Hepatic stellate cell (primary cell): ENCODE measurements around the gene PPIA.

ENCODE experiments used
- DNase-seq: peaks from one replicate; pipeline ENCODE4 v3.0.0; 2011; ENCODE audit warnings: low spot score

PPIA gene

DNA sequence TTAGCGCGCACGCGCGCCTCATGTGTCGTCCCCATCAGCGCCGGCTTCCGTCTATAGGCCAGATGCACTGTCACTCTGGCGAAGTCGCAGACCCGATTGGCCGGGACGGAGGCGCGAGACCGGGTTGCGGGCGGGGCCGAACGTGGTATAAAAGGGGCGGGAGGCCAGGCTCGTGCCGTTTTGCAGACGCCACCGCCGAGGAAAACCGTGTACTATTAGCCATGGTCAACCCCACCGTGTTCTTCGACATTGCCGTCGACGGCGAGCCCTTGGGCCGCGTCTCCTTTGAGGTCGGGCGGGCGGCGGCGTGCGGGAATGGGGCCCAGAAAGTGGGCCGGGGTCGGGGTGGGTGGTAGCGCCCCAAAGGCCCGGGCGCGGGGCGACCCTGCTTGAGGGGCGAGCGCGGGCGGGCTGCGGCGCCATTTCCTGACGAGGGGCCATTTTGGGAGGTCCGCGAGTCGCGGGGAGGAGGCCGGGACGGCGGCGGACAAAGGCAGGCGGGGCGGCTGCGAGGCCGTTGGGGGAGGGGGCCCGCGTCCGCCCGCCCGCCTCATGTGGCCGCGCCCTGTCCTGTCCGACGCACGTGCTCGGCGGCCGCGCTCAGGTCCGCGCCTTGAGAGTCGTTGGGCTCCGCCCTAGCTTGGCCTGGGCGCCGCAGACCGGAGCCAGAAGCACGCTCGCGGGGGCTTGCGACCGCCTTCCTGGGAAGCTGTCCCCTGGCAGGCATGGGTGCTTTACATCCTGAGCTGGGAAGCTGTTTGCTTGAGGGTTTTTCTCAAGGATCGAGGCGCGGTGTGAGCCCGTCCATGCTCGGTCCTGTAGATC, at the start of gene PPIA:
Gene PPIA, plus strand, starts transcription at position 178 of the 825 bp plus-strand sequence. Its CDS starts 44 bp downstream, at position 222.
- DNase-seq = peak; percentile 100

DNA sequence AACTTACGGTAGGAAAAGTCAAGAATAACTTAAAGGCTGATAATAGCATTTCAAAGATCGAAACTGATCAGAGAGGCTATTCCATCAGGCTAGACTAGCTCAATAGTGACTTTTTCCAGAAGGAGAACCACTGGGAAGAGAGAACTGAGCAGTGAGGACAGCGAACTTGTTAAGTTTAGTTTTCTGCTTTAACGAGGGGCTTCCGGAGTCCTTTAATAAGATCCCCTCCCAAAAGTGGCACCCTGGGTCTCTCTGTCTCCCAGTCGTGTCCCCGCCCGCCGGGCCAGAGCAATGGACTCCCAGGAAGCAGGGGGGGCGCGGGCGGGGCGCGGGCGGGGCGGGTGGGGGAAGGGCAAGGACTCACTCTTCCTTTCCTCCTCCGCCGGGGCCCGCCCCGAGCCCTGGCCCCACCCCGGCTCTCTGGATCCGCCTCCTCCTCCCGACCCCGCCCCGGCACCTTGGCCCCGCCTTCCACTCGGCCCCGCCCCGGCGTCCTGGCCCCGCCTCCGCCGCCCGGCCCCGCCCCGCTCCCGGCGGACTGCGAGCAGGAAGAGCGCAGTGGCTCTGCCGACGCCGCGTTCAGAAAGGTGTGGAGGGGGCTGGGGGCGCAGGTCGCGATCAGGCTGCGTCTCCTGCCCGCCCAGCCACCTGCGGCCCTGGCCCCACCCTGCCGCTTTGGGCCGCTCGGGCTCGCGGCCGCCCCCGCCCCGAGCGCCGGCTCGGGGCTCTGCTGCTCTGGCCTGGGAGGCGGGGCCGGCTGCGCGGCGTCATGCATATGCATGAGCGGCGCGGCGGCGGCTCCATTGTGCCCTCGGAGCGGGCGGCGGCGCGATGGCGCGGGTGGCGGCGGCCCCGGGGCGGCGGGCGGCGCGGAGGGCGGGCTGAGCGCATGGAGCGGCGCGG, 48.2 kb upstream of the PPIA start, which contains the start of gene ZMIZ2:
Gene ZMIZ2, plus strand, starts transcription at position 803 of the 903 bp plus-strand sequence. CDS start 7,403 bp downstream, outside the sequence.
- peak; percentile 91 for DNase-seq

DNA sequence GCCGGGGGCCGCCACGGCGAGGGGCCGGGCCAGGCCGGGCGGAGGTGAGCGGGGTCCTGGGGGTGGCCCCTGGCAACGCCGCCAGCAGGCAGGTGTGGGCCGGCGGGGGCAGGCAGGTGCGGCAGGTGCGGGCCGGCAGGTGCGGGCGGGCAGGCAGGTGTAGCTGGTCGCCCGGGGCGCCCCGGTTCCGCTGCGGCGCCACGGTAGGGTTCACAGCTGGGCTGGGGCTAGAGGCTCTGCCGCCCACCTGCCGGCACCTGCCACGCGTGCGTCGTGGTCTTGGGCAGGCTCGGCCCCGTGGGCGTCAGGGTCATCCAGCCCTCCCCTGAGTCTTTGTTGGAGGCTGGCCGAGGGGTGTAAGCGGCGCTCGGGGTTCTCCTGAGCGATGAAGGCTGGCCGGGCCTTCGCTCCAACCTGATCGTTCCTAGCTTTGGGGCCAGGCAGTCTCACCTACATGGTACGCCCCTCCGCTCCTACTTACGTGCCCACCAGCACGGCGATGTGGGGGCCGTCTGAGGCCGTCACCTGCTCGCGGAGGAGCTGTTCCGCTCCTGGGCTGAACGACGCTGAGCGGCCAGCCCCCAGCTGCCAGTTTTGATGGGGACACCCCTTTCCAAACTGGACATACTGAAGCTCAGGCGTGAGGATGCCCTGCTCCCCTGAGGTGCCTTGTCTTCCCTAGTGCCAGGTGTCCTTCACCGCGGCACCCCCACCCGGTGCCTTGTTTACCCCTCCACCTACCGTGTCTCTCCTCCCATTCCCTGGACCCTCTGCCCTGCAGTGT, 47.3 kb upstream of the PPIA start:
- no peak for DNase-seq

DNA sequence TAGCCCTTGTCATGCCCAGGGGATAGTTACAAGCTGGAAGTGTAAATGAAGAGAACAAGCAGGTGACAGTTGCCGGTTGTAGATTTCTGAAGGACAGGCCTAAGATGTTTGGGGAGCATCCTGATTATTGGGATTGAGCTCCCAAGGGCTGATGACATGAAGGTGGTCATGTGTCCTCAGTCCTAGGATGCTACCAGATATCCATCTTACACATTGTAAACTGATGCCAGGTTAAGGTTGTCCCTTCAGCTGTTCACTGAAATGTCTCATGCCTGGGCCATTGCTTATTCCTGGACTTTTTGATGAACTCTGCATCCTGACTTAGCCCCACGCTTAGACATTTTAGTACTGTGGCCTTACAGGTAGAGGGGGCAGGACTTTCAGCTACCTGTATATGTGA, 46.5 kb upstream of the PPIA start:
- no peak for DNase-seq

DNA sequence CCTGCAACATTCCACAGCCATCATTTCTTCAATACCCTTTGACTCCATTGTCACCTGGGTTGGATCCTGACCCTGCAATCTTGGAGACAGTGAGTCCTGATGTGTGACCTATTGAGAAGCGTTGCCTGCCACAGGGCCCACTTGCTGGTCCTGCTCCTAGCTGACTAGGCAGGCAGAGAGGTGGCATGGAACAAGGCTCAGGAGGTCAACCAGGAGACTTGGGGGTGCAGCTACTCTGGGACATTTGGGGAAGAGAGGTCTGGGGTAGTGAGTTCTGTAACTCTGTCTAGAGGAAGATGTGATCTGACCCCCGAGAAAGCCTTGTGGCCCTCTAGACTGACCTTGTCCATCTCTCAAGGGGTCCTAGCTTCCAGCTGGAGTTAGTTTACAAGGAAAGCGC, 46.1 kb upstream of the PPIA start:
- no peak for DNase-seq

DNA sequence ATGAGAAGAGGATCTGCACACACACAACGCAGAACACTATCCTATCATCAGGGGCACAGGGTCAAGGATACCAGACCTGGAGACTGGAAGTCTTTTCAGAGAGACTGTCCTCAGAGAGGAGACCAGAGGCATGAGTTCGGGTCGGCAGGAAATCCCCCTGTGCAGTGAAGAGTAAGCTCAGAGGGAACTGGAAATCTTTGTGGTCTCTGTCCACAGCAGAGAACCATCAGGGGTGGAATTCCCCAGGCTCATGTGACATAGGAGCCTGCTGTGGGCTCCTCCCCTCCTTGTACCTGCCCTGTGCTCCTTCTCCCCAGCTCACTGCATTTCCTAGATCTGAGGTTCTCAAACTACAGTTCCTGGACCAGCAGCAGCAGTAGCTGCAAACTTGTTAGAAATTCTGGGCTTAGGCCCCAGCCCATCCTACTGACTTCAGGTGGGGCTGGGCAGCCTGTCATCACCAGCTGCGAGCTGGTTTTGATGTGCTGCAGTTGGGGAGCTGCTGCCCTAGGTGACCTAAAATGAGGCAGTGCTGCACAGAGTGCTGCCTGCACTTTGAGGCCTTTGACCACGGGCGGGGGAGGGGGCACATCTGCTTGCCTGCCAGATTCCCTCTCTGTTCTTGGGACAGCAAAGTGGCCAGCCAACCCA, 45.4 kb upstream of the PPIA start:
- no peak for DNase-seq

DNA sequence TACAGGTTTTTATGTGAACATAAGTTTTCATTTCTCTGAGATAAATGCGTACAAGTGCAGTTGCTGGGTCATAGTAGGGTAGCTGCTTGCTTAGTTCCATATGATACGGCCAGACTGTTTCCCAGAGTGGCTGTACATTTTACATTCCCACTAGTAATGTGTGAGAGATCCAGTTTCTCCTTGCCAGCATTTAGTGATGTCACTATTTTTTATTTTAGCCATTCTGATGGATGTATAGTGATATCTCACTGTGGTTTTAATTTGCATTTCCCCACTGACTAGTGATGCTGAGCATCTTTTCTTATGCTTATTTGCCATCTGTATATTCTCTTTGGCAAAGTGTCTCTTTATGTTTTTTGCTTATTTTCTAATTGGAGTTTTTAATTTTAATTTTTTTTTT, 43.7 kb upstream of the PPIA start:
- no peak for DNase-seq

DNA sequence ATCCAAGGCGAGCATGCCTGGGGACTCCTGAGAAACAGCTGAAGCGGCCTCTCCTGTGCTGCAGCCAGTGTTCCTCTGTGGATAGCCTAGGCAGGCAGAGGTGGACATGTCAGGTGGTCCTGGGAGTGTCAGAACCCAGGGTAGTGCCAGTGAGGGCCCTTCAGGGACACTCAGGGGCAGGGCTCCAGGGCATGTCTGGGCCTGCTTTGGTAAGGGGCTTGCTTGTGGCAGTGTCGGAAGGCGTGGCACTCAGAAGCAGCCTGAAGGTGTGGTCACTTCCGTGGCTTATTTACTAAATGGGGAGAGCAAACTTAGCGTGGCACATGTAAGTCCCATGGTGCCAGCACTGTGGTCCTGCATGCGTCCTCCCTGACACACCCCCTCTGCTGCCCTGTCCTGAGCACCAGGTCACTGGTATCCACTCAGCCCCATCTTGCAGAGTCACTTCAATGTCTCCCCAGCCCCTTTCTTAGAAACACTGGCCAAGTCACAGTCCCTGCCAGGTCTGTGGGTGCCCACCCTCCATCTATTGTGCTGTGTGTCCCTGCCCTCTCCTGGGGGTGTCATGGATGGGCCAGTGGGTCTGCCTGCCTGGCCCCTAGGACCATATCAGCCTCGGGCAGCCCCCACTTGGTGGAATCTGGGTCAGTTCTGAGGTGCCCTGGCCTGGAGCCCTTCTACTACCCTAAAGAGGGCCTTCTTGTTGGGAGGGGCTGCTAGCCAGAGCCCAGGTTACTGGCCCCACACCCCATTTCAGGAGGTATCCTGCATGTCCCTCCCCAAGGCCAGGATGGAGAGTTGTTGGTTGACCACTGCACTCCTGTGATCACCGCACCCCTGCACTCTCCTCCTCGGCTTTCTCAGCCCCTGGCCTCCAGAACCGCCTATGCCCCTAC, 41.4 kb upstream of the PPIA start:
- DNase-seq = no peak

DNA sequence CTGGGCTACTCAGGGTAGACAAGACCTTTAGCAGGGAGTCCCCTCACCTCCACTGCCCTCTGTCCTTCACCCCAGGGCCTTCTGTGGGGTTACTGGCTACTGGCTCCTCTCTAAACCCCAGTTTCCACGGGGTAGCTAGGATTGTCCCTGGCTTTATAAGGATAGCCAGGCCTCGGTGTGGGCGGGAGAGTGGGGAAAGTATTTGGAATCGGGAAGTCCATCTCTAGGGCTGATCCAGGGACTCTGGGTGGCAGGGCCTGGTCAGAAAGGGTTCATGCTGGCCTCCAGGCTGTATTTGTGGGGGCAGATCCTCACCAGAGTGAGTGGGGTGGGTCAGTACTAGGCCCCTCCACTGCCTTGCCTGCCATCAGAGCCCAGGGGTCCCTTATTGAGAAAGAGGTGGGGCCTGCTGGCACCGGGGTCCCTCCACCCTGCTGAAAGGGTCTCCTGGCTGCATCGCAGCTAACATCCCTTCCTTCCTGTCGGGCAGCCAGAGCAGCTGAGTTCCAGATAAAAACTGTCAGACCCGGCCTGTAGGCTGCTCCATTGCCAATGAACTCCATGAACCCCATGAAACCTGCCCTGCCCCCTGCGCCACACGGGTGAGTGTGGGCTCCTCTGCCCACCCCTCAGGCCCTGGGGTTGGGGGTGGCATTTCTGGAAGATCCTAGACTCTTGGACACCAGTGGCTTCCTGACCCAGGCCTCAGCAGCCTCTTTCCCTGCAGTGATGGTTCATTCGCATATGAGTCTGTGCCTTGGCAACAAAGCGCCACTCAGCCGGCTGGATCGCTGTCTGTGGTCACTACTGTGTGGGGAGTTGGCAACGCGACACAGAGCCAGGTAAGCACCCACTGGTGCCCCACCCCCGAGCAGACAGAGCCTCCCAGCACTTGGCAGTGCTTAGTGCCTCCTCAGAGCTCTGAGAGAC, 40.5 kb upstream of the PPIA start:
- no peak for DNase-seq

DNA sequence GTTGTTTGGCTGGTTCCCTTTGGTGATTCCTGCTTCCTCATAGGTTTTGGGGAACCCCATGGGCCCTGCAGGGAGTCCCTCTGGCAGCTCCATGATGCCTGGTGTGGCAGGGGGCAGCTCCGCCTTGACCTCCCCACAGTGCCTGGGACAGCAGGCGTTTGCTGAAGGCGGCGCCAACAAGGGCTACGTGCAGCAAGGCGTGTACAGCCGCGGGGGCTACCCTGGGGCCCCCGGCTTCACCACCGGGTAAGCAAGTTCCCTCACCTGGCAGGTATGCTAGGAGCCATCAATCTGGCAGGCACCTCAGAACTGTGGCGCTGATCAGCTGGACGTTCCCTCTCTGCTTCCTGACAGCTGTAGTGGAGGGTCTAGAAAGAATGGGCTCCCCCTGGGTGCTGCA, 39.6 kb upstream of the PPIA start:
- DNase-seq = no peak

DNA sequence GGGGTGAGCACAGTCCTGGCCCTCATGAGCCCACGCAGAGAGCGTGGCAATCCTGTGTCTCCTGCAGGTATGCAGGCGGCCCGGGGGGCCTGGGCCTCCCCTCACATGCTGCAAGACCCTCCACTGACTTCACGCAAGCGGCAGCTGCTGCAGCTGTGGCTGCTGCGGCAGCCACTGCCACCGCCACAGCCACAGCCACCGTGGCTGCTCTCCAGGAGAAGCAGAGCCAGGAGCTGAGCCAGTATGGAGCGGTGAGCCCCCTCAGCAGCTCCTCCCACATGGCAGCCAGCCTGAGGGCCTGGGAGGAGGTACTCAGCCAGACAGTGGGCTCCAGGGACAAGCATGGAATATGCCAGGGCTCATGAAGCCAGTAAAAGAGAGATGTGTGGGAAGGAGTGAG, 39.2 kb upstream of the PPIA start:
- no peak for DNase-seq

DNA sequence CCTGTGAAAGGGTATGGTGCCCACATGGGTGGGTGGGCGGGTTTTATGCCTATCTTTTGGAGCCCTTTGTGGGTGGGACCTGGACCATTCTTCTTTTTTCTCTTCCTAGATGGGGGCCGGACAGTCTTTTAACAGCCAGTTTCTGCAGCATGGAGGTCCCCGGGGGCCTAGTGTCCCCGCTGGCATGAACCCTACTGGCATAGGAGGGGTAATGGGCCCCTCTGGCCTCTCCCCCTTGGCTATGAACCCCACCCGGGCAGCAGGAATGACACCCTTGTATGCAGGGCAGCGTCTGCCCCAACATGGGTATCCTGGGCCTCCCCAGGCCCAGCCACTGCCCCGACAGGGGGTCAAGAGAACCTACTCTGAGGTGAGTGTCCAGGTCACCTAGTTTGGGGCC, 38.7 kb upstream of the PPIA start:
- DNase-seq = no peak

DNA sequence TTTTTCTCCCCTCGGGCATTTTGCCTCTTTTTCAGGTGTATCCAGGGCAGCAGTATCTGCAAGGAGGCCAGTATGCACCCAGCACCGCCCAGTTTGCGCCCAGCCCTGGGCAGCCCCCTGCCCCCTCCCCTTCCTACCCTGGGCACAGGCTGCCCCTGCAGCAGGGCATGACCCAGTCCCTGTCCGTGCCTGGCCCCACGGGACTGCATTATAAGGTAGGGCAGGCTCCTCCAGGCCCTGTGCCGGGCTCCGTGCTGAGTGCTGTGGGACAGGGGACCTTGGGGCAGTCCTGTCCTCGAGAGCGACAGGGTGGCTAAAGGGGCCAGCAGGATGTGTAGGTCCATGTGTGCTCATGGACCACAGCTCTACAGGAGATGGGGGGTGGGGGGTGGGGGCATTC, 37.2 kb upstream of the PPIA start:
- no peak for DNase-seq

DNA sequence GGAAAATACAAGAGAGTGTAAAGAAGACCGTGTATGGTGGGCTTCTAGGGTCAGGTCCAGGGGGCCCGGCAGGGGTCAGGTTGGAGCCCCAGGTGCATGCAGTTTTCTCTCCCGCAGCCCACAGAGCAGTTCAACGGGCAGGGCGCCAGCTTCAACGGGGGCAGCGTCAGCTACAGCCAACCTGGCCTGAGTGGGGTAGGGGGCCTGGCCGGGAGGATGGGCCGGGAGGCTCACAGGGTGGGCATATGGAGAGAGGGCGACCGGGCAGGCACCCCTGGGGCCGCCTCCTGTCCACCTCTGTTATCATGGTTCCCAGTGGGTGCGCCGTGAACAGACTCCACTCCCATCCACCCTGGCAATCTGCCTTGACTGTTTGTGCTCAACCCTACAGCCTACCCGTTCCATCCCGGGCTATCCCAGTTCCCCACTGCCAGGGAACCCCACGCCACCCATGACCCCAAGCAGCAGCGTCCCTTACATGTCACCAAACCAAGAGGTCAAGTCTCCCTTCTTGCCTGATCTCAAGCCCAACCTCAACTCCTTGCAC, 36.4 kb upstream of the PPIA start:
- DNase-seq = no peak

DNA sequence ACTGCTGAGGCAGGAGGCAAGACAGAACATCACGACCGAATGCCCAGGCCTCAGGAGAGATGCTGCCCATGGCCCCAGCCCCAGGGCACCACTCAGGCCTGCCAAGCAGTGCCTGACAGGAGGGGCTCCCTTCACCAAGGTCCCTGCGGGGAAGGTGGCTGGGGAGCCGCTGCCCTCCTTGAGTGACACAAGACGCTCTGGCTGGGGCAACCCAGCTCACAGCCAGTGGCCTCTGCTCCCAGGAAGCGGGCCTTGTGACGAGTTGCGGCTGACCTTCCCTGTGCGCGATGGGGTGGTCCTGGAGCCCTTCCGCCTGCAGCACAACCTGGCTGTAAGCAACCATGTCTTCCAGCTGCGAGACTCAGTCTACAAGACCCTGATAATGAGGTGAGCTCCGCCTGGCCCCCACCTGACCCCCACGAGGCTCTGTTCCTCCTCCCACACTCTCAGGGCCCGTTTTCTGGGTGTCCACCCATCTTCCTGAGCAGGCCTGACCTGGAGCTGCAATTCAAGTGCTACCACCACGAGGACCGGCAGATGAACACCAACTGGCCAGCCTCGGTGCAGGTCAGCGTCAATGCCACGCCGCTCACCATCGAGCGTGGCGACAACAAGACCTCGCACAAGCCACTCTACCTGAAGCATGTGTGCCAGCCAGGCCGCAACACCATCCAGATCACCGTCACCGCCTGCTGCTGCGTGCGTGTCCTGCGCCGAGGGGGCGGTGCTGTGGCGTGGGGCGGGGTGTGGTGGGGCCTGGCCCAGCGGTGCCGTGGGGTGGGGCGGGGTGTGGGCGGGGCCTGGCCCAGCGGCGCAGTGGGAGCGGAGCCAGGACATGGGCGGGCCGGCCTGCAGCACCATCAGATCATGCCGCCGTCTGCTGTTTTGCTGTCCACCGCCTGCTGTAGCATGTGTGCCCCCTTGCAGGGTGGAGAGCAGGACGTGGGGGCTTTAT, 35.0 kb upstream of the PPIA start:
- peak; percentile 89 for DNase-seq

DNA sequence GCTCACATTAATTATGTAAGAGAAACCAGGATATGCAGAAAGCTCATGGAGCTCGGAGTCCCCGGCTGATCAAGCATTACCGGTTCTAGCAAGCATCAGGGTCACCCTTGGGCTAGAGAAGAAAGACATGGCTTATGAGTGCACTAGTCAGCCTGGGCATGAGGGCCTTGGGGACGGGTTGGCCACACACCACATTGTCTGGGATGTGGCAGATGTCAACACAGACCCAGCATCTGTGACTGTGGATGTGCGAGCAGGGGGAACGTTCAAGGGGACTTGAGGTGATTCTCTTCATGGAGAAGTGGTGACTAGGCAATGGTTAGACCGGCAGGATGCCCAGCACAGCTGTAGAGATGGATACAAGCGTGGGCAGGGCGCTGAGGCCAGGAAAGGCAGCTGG, 34.2 kb upstream of the PPIA start:
- DNase-seq = no peak

DNA sequence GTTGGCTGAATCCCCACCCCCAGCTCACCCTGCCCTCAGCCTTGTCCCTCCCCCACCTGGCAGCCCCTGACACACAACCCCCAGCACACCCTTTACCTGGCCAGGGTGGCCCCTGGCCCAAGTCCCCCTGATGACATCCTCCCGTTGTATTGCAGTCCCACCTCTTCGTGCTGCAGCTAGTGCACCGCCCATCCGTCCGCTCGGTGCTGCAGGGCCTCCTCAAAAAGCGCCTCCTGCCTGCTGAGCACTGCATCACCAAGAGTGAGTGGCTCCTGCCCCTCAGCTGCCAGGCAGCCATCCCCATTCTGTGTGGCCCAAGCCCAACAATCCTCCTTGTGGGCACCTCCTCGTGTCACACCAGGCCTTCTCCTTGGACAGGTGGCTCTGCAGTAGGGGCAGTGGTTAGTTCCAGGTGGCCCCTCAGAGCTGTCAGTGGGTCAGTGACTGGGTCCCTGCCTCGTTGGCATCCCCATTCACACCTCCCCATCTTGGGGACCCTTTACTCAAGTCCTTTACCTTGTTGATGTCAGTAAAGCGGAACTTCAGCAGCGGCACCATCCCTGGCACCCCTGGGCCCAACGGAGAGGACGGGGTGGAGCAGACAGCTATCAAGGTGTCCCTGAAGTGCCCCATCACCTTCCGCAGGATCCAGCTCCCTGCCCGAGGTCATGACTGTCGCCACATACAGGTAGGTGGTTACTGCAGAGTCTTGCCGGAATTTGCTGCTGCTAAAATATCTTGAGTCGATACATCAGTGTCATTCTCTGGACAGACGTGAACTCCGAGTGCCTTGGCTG, 33.6 kb upstream of the PPIA start:
- no peak for DNase-seq
